Measurements from ENCODE around the gene GPR89B.

GRCh38 chr1:147891088-147891487 lies 37.1 kb upstream of the GPR89B start:
- TF ChIP-seq, protein P1, sequence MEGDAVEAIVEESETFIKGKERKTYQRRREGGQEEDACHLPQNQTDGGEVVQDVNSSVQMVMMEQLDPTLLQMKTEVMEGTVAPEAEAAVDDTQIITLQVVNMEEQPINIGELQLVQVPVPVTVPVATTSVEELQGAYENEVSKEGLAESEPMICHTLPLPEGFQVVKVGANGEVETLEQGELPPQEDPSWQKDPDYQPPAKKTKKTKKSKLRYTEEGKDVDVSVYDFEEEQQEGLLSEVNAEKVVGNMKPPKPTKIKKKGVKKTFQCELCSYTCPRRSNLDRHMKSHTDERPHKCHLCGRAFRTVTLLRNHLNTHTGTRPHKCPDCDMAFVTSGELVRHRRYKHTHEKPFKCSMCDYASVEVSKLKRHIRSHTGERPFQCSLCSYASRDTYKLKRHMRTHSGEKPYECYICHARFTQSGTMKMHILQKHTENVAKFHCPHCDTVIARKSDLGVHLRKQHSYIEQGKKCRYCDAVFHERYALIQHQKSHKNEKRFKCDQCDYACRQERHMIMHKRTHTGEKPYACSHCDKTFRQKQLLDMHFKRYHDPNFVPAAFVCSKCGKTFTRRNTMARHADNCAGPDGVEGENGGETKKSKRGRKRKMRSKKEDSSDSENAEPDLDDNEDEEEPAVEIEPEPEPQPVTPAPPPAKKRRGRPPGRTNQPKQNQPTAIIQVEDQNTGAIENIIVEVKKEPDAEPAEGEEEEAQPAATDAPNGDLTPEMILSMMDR (IDR thresholded peaks at IDR 0.05; ENCODE audit: low read length), result no peak
- TF ChIP-seq EZH2 (IDR thresholded peaks at IDR 0.05; ENCODE audit: borderline replicate concordance, low read length), result no peak
